Fibroblast of skin of left biceps (primary cell): ENCODE measurements around the gene ELL2.
"Not testable (repeated sequence)": the region's sequence is repeated elsewhere in the genome, so short reads cannot be mapped to it uniquely, and the experiment has no call there.

Source experiments
- DNase-seq, 2 experiments: peaks; one replicate each; pipeline ENCODE4 v3.0.0-alpha.2; 2013; ENCODE audit warnings: low read depth in 2 of 2

The ELL2 gene

DNA sequence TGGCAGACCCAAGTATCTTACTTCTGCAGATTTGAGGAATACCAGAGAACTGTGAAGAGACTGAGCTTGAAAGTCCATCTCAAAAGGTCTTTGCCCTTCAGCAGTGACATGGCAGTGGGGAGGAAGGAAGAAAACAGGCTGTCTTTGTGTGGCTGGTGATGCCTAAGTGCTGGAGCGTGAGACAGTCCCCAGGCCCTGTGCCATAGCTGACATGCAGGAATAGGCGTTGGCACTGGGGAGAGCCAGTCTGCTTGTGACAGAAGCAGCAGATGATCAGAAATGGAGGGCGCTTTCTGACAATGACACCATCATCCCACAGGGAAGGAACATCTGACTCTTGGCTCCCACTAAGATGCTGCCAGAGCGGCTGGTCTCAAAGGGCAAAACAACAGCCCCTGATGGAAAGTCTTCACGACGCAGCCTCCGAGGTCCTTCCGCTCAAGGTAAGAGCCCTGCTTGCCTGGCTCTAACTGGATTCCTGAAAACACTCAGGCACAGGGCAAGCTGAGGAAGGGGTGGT, 123.6 kb downstream of the ELL2 start:
- DNase-seq: no peak

GRCh38 chr5:95837492-95837891, 124.2 kb downstream of the ELL2 start:
- no peak for DNase-seq

GRCh38 chr5:95836971-95837370, 124.7 kb downstream of the ELL2 start:
- DNase-seq: not testable (repeated sequence)

DNA sequence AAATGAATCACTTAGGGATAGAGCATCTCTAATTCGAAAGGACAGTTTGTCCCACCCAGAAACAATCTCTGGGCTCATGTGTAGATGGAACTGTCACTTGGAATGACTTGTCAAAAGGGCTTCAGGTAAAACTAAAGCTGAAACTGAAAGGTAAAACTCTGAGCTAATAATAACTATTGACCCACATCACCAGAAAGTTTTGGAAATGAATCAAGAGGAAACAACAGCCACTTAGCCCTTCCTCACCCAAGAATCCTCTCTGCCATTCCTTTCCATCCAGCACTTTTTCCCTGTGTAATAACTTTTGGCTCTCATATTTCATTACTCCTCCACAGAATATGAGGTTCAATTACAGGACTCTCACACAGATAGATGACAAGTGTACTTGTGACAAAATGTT, 125.1 kb downstream of the ELL2 start:
- DNase-seq: no peak

- DNase-seq: no peak
Measured at GRCh38 chr5:95835682-95836385, 125.8 kb downstream of the ELL2 start.
